ENCODE measurements around the gene RHOJ. TPM values are rescaled to one million over a fixed set of nuclear protein-coding genes. Genes with fewer than 3 reads are reported as not detected.

Gene RHOJ
- total and polyA plus RNA-seq, 3 donors from 2014 or later, result 8.3 to 18.6 (median 8.4) TPM

- no peak overlapping the region for H3K4me3 ChIP-seq
- no peak for DNase-seq
- no peaks in the 10 kb centered on the region for H3K9me3 ChIP-seq
- no peak overlapping the region for H3K27ac ChIP-seq
- WGBS, 2 donors, result 84% methylated on average over 7 of the region's 7 CpGs
- TF ChIP-seq CTCF (IDR thresholded peaks at IDR 0.05) (no peak), POLR2A (IDR thresholded peaks at IDR 0.05) (no peak)
- no peaks in the 10 kb centered on the region for H3K27me3 ChIP-seq
- H3K4me1 ChIP-seq, result no peaks in the 10 kb centered on the region
- intact Hi-C loops (cut with DNase I; ENCODE audit: low total_unique reads), result no loop called here
- H3K36me3 ChIP-seq (ENCODE audit: low read depth, missing control alignments), result no peaks in the 10 kb centered on the region
Measured at GRCh38 chr14:63342371-63342770, 138.1 kb downstream of the RHOJ start.

Other genes with a start within 250 kb of the RHOJ start
- 1 to 10 TPM in 1 of 2 donors, under 1 TPM in 1; 0.93 to 1.7 TPM for gene KCNH5, start 159.0 kb upstream of the RHOJ start, total RNA-seq
- 0.53 TPM for gene KCNH5, start 159.0 kb upstream of the RHOJ start, polyA plus RNA-seq (ENCODE audit: insufficient read depth, low read depth, low replicate concordance)
- gene GPHB5, start 114.5 kb downstream of the RHOJ start, total RNA-seq, result not detected
- not detected for gene GPHB5, start 114.5 kb downstream of the RHOJ start, polyA plus RNA-seq (ENCODE audit: insufficient read depth, low read depth, low replicate concordance)

All from testis (tissue), 3 donors.